Breast epithelium (tissue), 4 donors: ENCODE results near the gene ZNF747. TPM values are rescaled to one million over a fixed set of nuclear protein-coding genes. Genes with fewer than 3 reads are reported as not detected.

Source experiments
- DNase-seq, 2 donors: peaks; one replicate each; pipeline ENCODE4 v3.0.0-alpha.2; 2019; ENCODE audit warnings: low spot score in 2 of 2
- H3K27ac ChIP-seq, 2 donors: fragments of 200-600 bp; sonication (generic) in 1 of 2; one replicate each; pipeline ENCODE4 v1.5.1; 2016 to 2019; ENCODE audit warnings: mild to moderate bottlenecking in 1 of 2
- H3K27me3 ChIP-seq, 2 donors: fragments of 200-600 bp; sonication (generic) in 1 of 2; one replicate each; pipeline versions ENCODE4 v1.5.1 to v1.6.0; 2017 to 2019; ENCODE audit warnings: control low read depth in 1 of 2, mild to moderate bottlenecking in 1 of 2
- H3K36me3 ChIP-seq: fragments of 200-600 bp; one replicate; pipeline ENCODE4 v1.5.1; 2019
- H3K4me1 ChIP-seq, 2 donors: fragments of 200-600 bp; sonication (generic); one replicate each; pipeline ENCODE4 v1.5.1; 2016 to 2019; ENCODE audit warnings: control low read depth in 1 of 2
- H3K4me3 ChIP-seq, 3 donors: fragments of 200-600 bp; sonication (generic); 1 replicate in 2 of 3; 2 replicates in 1 of 3; pipeline ENCODE4 v1.5.1; 2016 to 2019; ENCODE audit warnings: mild to moderate bottlenecking in 3 of 3, moderate library complexity in 2 of 3
- H3K9me3 ChIP-seq, 2 donors: fragments of 200-600 bp; sonication (generic) in 1 of 2; one replicate each; pipeline ENCODE4 v1.5.1; 2016 to 2019; ENCODE audit warnings: control low read depth in 1 of 2
- POLR2A ChIP-seq: fragments of 450-650 bp; IDR thresholded peaks from one replicate; pipeline ENCODE4 v1.6.1; 2016; ENCODE audit warnings: antibody characterized with exemption, mild to moderate bottlenecking, moderate library complexity
- POLR2AphosphoS5 ChIP-seq, 3 donors: sonication (generic); formaldehyde crosslinking; IDR thresholded peaks; one replicate each; pipeline ENCODE4 v1.6.1; 2017; ENCODE audit warnings: antibody characterized with exemption in 3 of 3
- intact Hi-C: fragments of 100-400 bp; cut with DNase I; formaldehyde crosslinking; loops from one replicate; pipeline ENCODE4 v1.15.1; 2023; ENCODE audit warnings: low total_unique reads
- total RNA-seq, 3 donors: library from RNA; depleted of rRNA; stranded (reverse); fragments of >200 nt; gene quantifications; one replicate each; pipeline ENCODE4 v1.1.0, GENCODE V29; 2016
- TF ChIP-seq, protein P1 (sequence below), 3 donors: fragments of 450-650 bp; IDR thresholded peaks; one replicate each; pipeline ENCODE4 v1.5.1; 2016 to 2017; ENCODE audit warnings: antibody characterized with exemption in 3 of 3, mild to moderate bottlenecking in 3 of 3, moderate library complexity in 3 of 3

ZNF747 gene
- total RNA-seq, 3 donors from 2014 or later: 10.7 to 14.7 (median 13.2) TPM

DNA sequence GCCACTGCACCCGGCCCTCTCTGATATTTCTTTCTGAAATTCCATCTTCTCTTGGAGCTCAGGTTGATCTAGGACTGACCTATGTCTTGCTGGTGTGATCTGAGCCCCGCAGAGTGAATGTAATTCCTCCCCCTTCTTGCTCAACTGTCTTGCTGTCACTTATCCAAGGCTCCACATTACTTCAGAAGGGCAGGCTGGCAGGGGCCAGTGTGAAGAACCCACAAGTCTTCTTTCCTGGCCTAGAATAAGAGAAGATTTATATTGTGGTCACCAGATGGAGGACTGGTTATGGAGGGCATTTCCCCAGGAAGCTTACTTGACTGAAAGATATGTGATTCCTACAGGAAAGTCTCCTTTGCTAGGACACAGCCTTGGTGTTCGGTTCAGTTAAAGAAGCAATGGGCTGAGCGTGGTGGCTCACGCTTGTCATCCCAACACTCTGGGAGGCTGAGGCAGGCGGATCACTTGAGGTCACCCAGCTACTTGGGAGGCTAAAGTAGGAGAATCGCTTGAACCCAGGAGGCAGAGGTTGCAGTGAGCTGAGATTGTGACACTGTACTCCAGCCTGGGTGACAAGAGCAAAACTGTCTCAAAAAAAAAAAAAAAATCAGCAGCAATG lies 48.7 kb downstream of the ZNF747 start:
- no peak for DNase-seq
- TF ChIP-seq, protein P1, sequence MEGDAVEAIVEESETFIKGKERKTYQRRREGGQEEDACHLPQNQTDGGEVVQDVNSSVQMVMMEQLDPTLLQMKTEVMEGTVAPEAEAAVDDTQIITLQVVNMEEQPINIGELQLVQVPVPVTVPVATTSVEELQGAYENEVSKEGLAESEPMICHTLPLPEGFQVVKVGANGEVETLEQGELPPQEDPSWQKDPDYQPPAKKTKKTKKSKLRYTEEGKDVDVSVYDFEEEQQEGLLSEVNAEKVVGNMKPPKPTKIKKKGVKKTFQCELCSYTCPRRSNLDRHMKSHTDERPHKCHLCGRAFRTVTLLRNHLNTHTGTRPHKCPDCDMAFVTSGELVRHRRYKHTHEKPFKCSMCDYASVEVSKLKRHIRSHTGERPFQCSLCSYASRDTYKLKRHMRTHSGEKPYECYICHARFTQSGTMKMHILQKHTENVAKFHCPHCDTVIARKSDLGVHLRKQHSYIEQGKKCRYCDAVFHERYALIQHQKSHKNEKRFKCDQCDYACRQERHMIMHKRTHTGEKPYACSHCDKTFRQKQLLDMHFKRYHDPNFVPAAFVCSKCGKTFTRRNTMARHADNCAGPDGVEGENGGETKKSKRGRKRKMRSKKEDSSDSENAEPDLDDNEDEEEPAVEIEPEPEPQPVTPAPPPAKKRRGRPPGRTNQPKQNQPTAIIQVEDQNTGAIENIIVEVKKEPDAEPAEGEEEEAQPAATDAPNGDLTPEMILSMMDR (IDR thresholded peaks at IDR 0.05): no peak
- TF ChIP-seq POLR2A (no peak), POLR2AphosphoS5 (IDR thresholded peaks at IDR 0.05) (no peak)
- intact Hi-C loops: no loop called here
- Histone ChIP-seq H3K27me3 (no peaks in the 10 kb centered on the region), H3K4me1 (no peaks in the 10 kb centered on the region), H3K27ac (no peak overlapping the region), H3K9me3 (no peaks in the 10 kb centered on the region), H3K4me3 (no peak overlapping the region), H3K36me3 (no peaks in the 10 kb centered on the region)

GRCh38 chr16:30484887-30485286 lies 49.8 kb downstream of the ZNF747 start:
- Histone ChIP-seq H3K4me1 (no peaks in the 10 kb centered on the region), H3K9me3 (no peaks in the 10 kb centered on the region), H3K27me3 (no peaks in the 10 kb centered on the region), H3K27ac (no peak overlapping the region), H3K4me3 (no peak overlapping the region), H3K36me3 (no peaks in the 10 kb centered on the region)
- intact Hi-C loops: no loop called here
- TF ChIP-seq POLR2AphosphoS5 (IDR thresholded peaks at IDR 0.05) (no peak), POLR2A (no peak)
- TF ChIP-seq, protein P1 (IDR thresholded peaks at IDR 0.05): no peak
- no peak for DNase-seq

GRCh38 chr16:30482366-30482765 lies 52.3 kb downstream of the ZNF747 start:
- DNase-seq: no peak
- TF ChIP-seq, protein P1 (IDR thresholded peaks at IDR 0.05): no peak
- TF ChIP-seq POLR2A: no peak
- H3K27me3 ChIP-seq: no peaks in the 10 kb centered on the region
- intact Hi-C loops: no loop called here
- no peak overlapping the region for H3K4me3 ChIP-seq
- H3K36me3 ChIP-seq: no peaks in the 10 kb centered on the region
- no peaks in the 10 kb centered on the region for H3K9me3 ChIP-seq
- no peak overlapping the region for H3K27ac ChIP-seq
- no peaks in the 10 kb centered on the region for H3K4me1 ChIP-seq

DNA sequence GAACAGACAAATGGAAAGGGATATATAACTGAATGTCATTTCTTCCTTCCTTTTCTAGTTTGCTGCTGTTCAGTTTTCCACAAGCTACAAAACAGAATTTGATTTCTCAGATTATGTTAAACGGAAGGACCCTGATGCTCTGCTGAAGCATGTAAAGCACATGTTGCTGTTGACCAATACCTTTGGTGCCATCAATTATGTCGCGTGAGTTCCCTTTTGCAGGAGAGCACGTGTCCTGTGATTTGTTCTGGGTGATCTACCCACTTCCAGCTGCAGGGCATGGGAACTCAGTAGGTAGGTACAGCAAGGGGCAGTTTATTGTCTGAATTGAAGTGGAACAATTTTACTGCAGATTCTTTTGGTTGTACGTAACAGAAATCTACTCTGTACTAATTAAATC lies 53.3 kb downstream of the ZNF747 start:
- Histone ChIP-seq H3K4me1 (no peaks in the 10 kb centered on the region), H3K27ac (no peak overlapping the region), H3K9me3 (no peaks in the 10 kb centered on the region), H3K36me3 (no peaks in the 10 kb centered on the region), H3K4me3 (no peak overlapping the region), H3K27me3 (no peaks in the 10 kb centered on the region)
- intact Hi-C loops: no loop called here
- no peak for DNase-seq
- TF ChIP-seq, protein P1 (IDR thresholded peaks at IDR 0.05): no peak
- no peak for TF ChIP-seq POLR2A
- TF ChIP-seq POLR2AphosphoS5 (IDR thresholded peaks at IDR 0.05): no peak

Other genes starting within 250 kb of the ZNF747 start
- 10 to 100 TPM; 26.2 to 47.2 (median 38.3) TPM for gene CD2BP2, start 179.6 kb downstream of the ZNF747 start, total RNA-seq
- gene TBC1D10B, start 164.4 kb downstream of the ZNF747 start, total RNA-seq: 10 to 100 TPM; 19.0 to 22.2 (median 21.0) TPM
- not detected for gene MYL11, start 160.1 kb downstream of the ZNF747 start, total RNA-seq
- gene SEPTIN1, start 152.3 kb downstream of the ZNF747 start, total RNA-seq: 1 to 10 TPM; 1.3 to 4.6 (median 2.7) TPM
- gene ZNF48, start 139.4 kb downstream of the ZNF747 start, total RNA-seq: 1 to 10 TPM; 4.8 to 9.5 (median 6.2) TPM
- 10 to 100 TPM; 21.1 to 29.2 (median 22.2) TPM for gene ZNF771, start 127.3 kb downstream of the ZNF747 start, total RNA-seq
- 10 to 100 TPM; 11.2 to 25.6 (median 20.1) TPM for gene DCTPP1, start 104.8 kb downstream of the ZNF747 start, total RNA-seq
- 10 to 100 TPM; 28.8 to 44.5 (median 40.6) TPM for gene SEPHS2, start 89.0 kb downstream of the ZNF747 start, total RNA-seq
- gene ITGAL, start 62.1 kb downstream of the ZNF747 start, total RNA-seq: 1 to 10 TPM; 2.3 to 5.7 (median 2.4) TPM
- 10 to 100 TPM; 23.3 to 33.2 (median 29.8) TPM for gene ZNF768, start 8.3 kb downstream of the ZNF747 start, total RNA-seq
- 1 to 10 TPM; 4.0 to 8.2 (median 7.5) TPM for gene ZNF764, start 23.5 kb upstream of the ZNF747 start, total RNA-seq
- gene ZNF688, start 36.9 kb upstream of the ZNF747 start, total RNA-seq: 10 to 100 TPM; 17.4 to 18.4 (median 18.4) TPM
- 10 to 100 TPM in 2 of 3 donors, 1 to 10 TPM in 1; 6.7 to 14.4 (median 12.0) TPM for gene ZNF785, start 50.8 kb upstream of the ZNF747 start, total RNA-seq
- 10 to 100 TPM in 2 of 3 donors, 1 to 10 TPM in 1; 7.0 to 15.4 (median 12.8) TPM for gene ZNF689, start 75.5 kb upstream of the ZNF747 start, total RNA-seq
- 10 to 100 TPM; 21.3 to 30.2 (median 26.9) TPM for gene PRR14, start 116.1 kb upstream of the ZNF747 start, total RNA-seq
- 10 to 100 TPM; 13.6 to 25.2 (median 17.7) TPM for gene FBRS, start 123.6 kb upstream of the ZNF747 start, total RNA-seq
- gene SRCAP, start 164.3 kb upstream of the ZNF747 start, total RNA-seq: 10 to 100 TPM; 19.0 to 24.9 (median 20.8) TPM
- 10 to 100 TPM; 28.5 to 38.8 (median 35.7) TPM for gene PHKG2, start 213.6 kb upstream of the ZNF747 start, total RNA-seq
- gene CFAP119, start 227.2 kb upstream of the ZNF747 start, total RNA-seq: 10 to 100 TPM in 2 of 3 donors, 1 to 10 TPM in 1; 1.4 to 17.1 (median 13.4) TPM
- 10 to 100 TPM; 77.0 to 84.7 (median 77.3) TPM for gene RNF40, start 227.5 kb upstream of the ZNF747 start, total RNA-seq